Spinal cord (tissue), 10 donors: Measurements from ENCODE around the gene HRC. TPM values are rescaled to one million over a fixed set of nuclear protein-coding genes. Genes with fewer than 3 reads are reported as not detected.

ENCODE experiments used
- DNase-seq, 6 donors: peaks; one replicate each; pipeline versions ENCODE4 v3.0.0 to v3.0.0-alpha.2; 2013 to 2015; ENCODE audit warnings: low spot score in 6 of 6, low read depth in 4 of 6
- H3K27ac ChIP-seq: one replicate; pipeline ENCODE4 v1.5.1; 2013; ENCODE audit warnings: low read depth, low read length, control low read depth
- H3K27me3 ChIP-seq: one replicate; pipeline ENCODE4 v1.6.1; 2013; ENCODE audit warnings: low read length; ENCODE audit not compliant: control insufficient read depth, insufficient read depth
- H3K36me3 ChIP-seq: one replicate; pipeline ENCODE4 v1.6.1; 2013; ENCODE audit warnings: low read length; ENCODE audit not compliant: control insufficient read depth, insufficient read depth
- H3K4me1 ChIP-seq: one replicate; pipeline ENCODE4 v1.6.1; 2013; ENCODE audit warnings: low read length; ENCODE audit not compliant: control insufficient read depth, insufficient read depth
- H3K4me3 ChIP-seq: one replicate; pipeline ENCODE4 v1.5.1; 2013; ENCODE audit warnings: low read depth, low read length, control low read depth
- H3K9me3 ChIP-seq: one replicate; pipeline ENCODE4 v1.6.1; 2013; ENCODE audit warnings: low read length; ENCODE audit not compliant: control insufficient read depth, insufficient read depth
- WGBS: methylation state at CpG from one replicate; pipeline ENCODE4 v1.1.5; 2013; ENCODE audit warnings: missing lambda C conversion rate; ENCODE audit not compliant: insufficient coverage; 5-methylcytosine and 5-hydroxymethylcytosine counted together
- long read RNA-seq, 4 donors: transcript quantifications; one replicate each; lab custom pipeline, GENCODE V29; 2026
- polyA plus RNA-seq, 2 donors: library from polyadenylated mRNA; unstranded; fragments of 120-200 nt; gene quantifications; one replicate each; pipeline ENCODE4 v1.2.1, GENCODE V29; 2013; ENCODE audit not compliant: insufficient read length in 2 of 2
- total RNA-seq, 2 donors: library from RNA; depleted of rRNA in 1 of 2; stranded (reverse); fragments of 120-200 nt in 1 of 2; fragments of >200 nt in 1 of 2; gene quantifications; one replicate each; pipeline versions ENCODE4 v1.2.3 to v1.2.4, GENCODE V29; 2013 to 2014
- donor health status: healthy.

The HRC gene, protein sequence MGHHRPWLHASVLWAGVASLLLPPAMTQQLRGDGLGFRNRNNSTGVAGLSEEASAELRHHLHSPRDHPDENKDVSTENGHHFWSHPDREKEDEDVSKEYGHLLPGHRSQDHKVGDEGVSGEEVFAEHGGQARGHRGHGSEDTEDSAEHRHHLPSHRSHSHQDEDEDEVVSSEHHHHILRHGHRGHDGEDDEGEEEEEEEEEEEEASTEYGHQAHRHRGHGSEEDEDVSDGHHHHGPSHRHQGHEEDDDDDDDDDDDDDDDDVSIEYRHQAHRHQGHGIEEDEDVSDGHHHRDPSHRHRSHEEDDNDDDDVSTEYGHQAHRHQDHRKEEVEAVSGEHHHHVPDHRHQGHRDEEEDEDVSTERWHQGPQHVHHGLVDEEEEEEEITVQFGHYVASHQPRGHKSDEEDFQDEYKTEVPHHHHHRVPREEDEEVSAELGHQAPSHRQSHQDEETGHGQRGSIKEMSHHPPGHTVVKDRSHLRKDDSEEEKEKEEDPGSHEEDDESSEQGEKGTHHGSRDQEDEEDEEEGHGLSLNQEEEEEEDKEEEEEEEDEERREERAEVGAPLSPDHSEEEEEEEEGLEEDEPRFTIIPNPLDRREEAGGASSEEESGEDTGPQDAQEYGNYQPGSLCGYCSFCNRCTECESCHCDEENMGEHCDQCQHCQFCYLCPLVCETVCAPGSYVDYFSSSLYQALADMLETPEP
- total RNA-seq (10 to 100 TPM in 1 of 2 donors, 1 to 10 TPM in 1; 1.5 to 10.5 TPM), polyA plus RNA-seq (1 to 10 TPM; 2.7 to 2.8 TPM)
- long read RNA-seq, donor 1: 0 reads
- long read RNA-seq, donor 2: 0 reads
- long read RNA-seq, donor 3: 0 reads
- long read RNA-seq, donor 4, partial matches to known transcripts: 0 of 2 reads
- long read RNA-seq, donor 4, other reads (novel, unspliced or antisense): 0 of 2 reads

DNA sequence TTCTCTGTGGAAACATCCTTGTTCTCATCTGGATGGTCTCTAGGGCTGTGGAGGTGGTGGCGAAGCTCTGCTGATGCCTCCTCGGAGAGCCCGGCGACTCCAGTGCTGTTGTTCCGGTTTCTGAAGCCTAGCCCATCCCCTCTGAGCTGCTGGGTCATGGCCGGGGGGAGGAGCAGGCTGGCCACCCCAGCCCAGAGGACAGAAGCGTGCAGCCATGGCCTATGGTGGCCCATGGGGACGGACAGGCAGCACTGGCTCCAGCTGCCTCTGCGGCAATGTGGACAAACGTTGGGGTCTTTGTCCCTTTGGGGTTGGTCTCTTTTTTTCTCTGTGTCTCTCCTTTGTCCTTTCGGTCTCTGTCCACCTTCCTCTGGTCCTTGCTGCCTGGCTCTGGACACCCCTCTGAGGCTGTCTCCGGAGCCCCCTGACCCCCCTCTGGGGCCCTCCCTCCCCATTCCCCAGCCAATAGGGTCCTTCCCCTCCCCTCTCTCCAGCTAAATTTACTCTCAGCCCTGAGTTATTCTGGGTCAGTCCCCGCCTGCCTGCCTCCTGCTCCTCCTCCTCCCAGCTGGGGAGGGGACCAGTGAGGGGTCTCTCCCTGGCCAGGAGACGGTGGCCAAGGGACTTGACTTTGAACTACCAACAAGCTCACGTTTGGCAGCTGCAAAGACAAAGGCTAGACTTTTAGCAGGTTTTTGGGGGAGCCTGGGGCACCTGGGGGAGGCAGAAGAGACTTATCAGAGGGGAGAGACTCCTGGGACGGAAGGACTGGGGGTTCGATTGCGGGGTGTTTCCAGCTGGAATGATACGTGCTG, at the start of gene HRC:
TSS of gene HRC (minus strand) at position 392 of the 815 bp plus-strand sequence. CDS start at position 233, 159 bp downstream.
- peak in 1 of 6 donors; percentile 26 for DNase-seq
- no peaks in the 10 kb centered on the region for H3K36me3 ChIP-seq
- no peaks in the 10 kb centered on the region for H3K27me3 ChIP-seq
- WGBS: 39% methylated on average over 19 of the region's 19 CpGs
- no peak within 1 kb of the TSS for H3K4me3 ChIP-seq
- no peak within 1 kb of the TSS for H3K27ac ChIP-seq
- H3K9me3 ChIP-seq: no peaks in the 10 kb centered on the region
- peaks cover 56% of the 10 kb centered on the region for H3K4me1 ChIP-seq

DNA sequence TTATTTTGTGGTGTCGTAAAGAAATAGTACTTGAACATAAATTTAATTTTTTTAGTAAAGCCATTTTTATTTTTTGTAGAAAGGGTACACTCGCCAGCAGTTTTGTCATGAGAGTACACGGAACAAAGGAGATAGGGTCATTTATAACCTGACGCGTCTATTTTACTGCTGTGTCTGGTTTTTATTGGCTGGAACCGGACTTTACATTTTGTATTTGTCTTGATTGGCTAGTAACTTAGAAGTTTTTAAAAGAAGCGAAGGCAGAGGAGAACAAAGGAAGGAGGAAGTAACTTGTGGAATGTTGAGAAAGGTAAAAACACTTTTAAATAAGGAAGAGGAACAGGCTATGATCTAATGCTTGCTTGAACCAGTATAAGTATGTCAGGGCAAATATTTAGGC, 45.8 kb upstream of the HRC start:
- Histone ChIP-seq H3K4me1 (peaks cover 5% of the 10 kb centered on the region), H3K9me3 (no peaks in the 10 kb centered on the region), H3K27me3 (no peaks in the 10 kb centered on the region), H3K27ac (no peak overlapping the region), H3K36me3 (peaks cover 30% of the 10 kb centered on the region), H3K4me3 (no peak overlapping the region)
- DNase-seq: no peak
- WGBS: 69% methylated on average over 6 of the region's 7 CpGs

DNA sequence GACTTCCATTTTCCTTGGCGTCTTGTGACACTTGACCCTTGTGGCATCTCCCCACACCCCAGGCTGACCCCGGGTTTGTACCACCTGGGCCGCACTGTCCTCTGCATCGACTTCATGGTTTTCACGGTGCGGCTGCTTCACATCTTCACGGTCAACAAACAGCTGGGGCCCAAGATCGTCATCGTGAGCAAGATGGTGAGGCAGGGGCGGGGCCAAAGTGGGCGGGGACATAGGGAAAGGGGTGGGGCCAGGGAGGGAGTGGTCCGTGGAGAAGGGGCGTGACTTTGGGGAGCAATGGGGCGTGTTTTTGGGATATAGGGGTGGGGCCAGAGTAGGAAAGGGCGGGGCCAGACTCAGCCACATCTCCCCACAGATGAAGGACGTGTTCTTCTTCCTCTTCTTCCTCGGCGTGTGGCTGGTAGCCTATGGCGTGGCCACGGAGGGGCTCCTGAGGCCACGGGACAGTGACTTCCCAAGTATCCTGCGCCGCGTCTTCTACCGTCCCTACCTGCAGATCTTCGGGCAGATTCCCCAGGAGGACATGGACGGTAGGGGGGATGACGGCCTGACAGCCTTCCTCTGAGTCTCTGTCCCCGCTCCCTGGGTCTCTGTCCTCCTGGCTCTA, 45.2 kb upstream of the HRC start:
- WGBS: 94% methylated on average over 26 of the region's 29 CpGs
- Histone ChIP-seq H3K27ac (no peak overlapping the region), H3K36me3 (peaks cover 27% of the 10 kb centered on the region)

DNA sequence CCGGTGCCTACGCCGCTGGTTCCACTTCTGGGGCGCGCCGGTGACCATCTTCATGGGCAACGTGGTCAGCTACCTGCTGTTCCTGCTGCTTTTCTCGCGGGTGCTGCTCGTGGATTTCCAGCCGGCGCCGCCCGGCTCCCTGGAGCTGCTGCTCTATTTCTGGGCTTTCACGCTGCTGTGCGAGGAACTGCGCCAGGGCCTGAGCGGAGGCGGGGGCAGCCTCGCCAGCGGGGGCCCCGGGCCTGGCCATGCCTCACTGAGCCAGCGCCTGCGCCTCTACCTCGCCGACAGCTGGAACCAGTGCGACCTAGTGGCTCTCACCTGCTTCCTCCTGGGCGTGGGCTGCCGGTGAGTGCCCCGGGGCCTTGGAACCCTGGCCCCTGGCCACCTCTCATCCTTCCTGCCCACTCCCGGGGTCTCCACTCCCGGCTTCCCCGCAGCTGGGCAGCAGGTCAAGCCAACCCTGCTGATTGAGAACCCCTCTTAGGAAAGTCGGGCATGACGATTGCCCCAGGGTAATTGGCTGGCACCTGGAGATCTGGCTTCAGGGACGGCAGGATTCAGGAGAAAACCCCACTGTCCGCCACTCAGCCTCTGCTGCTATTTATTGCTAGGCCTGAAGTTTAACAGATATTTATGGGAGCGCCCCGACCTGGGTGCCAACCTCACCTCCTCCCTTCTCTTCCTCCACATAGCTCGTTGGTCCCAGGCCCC, 41.5 kb upstream of the HRC start:
- H3K9me3 ChIP-seq: no peaks in the 10 kb centered on the region
- 51% methylated on average over 40 of the region's 40 CpGs for WGBS
- peak in 2 of 6 donors; percentile 10 to 22 for DNase-seq
- peaks cover 5% of the 10 kb centered on the region for H3K4me1 ChIP-seq
- H3K36me3 ChIP-seq: peaks cover 22% of the 10 kb centered on the region
- H3K27me3 ChIP-seq: no peaks in the 10 kb centered on the region
- no peak overlapping the region for H3K27ac ChIP-seq
- H3K4me3 ChIP-seq: no peak overlapping the region

More for the DNA sequence above, 45.2 kb upstream of the HRC start:
- no peaks in the 10 kb centered on the region for H3K27me3 ChIP-seq
- no peak overlapping the region for H3K4me3 ChIP-seq
- H3K9me3 ChIP-seq: no peaks in the 10 kb centered on the region
- DNase-seq: no peak
- H3K4me1 ChIP-seq: peaks cover 5% of the 10 kb centered on the region

DNA sequence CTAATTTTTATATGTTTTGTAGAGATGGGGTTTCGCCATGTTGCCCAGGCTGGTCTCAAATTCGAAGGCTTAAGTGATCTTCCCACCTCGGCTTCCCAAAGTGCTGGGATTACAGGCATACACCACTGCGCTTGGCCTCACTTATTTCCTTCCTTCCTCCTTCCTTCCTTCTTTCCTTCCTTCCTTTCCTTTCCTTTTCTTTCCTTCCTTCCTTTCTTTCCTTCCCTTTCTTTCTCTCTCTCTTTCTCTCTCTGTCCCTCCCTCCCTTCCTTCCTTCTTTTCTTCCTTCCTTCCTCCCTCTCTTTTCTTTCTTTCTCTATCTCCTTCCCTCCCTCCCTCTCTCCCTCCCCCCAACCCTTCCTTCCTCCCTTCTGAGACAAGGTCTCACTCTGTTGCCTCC, 39.2 kb upstream of the HRC start:
- peaks cover 5% of the 10 kb centered on the region for H3K4me1 ChIP-seq
- H3K9me3 ChIP-seq: no peaks in the 10 kb centered on the region
- H3K4me3 ChIP-seq: no peak overlapping the region
- H3K27me3 ChIP-seq: no peaks in the 10 kb centered on the region
- 92% methylated on average over 3 of the region's 4 CpGs for WGBS
- H3K27ac ChIP-seq: no peak overlapping the region
- no peak for DNase-seq
- peaks cover 23% of the 10 kb centered on the region for H3K36me3 ChIP-seq

DNA sequence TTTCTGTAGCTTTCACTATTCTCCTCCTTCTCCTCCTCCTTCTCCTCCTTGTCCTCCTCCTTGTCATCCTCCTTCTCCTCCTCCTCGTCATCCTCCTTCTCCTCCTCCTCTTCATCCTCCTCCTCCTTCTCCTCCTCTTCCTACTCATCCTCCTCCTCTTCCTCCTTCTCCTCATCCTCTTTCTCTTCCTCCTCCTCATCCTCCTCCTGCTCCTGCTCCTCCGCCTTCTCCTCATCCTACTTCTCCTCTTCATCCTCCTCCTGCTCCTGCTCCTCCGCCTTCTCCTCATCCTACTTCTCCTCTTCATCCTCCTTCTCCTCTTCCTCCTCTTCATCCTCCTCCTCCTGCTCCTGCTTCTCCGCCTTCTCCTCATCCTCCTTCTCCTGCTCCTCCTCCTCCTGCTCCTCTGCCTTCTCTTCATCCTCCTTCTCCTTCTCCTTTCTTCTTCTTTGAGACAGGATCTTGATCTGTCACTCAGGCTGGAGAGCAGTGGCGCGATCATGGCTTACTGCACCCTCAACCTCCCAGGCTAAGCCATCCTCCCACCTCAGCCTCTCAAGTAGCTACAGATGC, 38.7 kb upstream of the HRC start:
- DNase-seq: no peak
- H3K36me3 ChIP-seq: peaks cover 25% of the 10 kb centered on the region
- 93% methylated on average over 4 of the region's 6 CpGs for WGBS
- H3K27me3 ChIP-seq: no peaks in the 10 kb centered on the region
- peaks cover 5% of the 10 kb centered on the region for H3K4me1 ChIP-seq
- H3K9me3 ChIP-seq: no peaks in the 10 kb centered on the region
- H3K4me3 ChIP-seq: no peak overlapping the region
- no peak overlapping the region for H3K27ac ChIP-seq

DNA sequence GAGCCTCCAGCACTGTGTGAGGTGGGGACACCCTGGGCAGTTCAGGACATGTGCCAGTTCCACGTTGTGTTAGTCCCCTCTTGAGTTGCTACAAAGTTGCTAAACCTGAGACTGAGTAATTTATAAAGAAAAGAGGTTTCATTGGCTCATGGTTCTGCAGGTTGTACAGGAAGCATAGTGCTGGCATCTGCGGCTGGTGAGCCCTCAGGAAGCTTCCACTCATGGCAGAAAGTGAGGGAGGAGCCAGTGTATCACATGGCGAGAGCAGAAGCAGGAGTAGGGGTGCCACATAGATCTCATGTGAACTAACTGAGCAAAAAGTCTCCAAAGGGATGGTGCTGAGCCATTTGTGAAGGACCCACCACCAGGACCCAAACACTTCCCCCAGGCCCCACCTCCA, 35.6 kb upstream of the HRC start:
- no peak overlapping the region for H3K4me3 ChIP-seq
- no peak overlapping the region for H3K27ac ChIP-seq
- no peaks in the 10 kb centered on the region for H3K4me1 ChIP-seq
- DNase-seq: no peak
- 87% methylated on average over 2 of the region's 3 CpGs for WGBS
- peaks cover 28% of the 10 kb centered on the region for H3K36me3 ChIP-seq
- H3K27me3 ChIP-seq: no peaks in the 10 kb centered on the region
- no peaks in the 10 kb centered on the region for H3K9me3 ChIP-seq

DNA sequence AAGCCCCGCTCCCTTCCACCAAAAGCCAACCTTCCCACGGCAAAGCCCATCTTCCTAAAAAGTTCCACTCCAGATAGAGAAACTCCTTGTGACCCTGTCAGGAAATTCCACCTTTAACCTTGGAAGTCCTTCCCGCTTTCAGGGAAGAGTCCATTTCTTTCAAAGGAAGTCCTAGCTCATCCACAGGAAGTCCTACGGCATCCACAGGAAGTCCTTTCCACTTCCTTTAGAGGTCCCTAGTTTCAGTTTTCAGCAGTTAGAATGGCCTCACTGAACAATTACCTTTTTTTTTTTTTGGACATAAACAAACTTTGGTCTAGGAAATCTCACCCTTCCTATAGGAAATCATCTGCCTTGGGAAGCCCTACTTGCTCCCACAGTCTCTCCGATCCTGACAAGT, 34.1 kb upstream of the HRC start:
- no peaks in the 10 kb centered on the region for H3K27me3 ChIP-seq
- H3K4me1 ChIP-seq: no peaks in the 10 kb centered on the region
- peaks cover 28% of the 10 kb centered on the region for H3K36me3 ChIP-seq
- no peak overlapping the region for H3K4me3 ChIP-seq
- 85% methylated on average over 4 of the region's 5 CpGs for WGBS
- H3K9me3 ChIP-seq: no peaks in the 10 kb centered on the region
- H3K27ac ChIP-seq: no peak overlapping the region
- no peak for DNase-seq
